NCI-H1092 treated with DMSO at 0.1 percent for 48 hours (cell line): ENCODE results near the gene LRRC45.
"Not testable (repeated sequence)": the region's sequence is repeated elsewhere in the genome, so short reads cannot be mapped to it uniquely, and the experiment has no call there.

Experiments
- DNase-seq: peaks from one replicate; lab custom pipeline; 2025; lab: John Stamatoyannopoulos, UW

LRRC45 gene

DNA sequence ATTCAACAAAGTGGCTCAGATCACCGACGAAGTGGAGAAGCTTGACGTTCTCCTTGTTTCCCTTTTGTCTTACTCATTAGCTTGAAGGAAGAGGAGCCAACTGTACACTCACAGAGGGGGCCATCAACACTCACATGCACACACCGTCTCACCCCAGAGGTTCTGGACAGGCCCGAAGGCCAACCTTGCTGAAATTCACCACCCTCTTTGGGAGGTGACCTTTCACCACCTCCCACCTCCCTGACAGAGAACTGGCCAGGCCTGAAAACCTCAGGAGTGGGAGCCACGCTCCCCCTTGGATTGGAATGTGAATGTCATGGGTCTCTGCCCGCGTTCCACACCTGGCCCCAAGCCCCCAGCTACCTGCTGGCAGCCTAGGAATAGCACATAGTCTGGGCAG lies 12.4 kb downstream of the LRRC45 start:
- DNase-seq, result no peak

DNA sequence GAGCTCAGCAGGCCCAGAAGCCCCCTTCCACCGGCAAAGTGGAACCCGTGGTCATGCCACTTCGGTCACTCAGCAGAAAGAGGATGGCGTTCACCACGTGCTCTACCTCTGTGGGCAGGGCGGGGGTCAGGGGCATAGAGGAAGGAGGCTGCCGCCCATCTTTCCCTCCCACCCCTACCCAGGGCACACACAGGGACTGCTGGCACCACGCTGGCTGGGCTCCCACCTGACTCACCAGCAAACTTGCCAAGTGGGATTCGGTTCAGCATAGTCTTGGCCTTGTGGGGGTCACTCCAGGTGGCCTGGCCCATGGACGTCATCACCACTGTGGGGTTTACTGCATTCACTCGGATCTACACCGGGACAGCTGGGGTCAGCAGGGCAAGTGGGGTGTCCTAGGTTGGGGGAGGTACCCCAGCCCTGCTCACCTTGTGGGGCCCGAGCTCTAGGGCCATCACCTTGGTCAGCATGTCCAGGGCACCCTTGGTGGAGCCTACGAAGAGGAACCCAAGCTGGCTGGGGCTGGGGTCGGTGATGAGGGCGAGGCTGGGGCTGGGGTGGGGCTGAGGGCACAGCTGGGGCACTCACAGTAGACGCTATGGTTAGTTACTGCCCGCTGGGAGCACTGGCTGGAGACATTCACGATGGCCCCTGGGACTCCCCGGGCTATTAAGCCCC lies 13.0 kb downstream of the LRRC45 start:
- DNase-seq, result no peak

DNA sequence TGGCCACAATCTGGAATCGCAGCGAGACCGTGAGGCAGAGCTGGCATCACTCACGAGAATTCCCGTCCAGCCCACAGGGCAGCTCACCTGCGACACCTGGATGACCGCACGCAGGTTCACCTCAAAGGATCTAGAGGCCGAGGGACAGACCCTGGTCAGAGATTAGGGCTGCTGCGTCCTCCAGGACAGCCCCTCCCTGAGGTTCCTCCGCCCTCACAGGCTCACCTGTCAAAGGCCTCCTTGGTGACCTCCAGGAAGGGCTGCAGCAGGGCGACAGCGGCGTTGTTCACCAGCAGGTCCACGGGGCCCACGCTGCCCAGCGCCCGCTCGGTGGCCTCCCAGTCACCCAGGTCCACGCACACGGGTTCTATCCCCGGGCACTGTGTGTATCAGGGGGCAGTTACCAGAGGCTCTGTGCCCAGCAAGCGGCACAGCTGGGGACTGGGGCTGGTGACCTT lies 13.6 kb downstream of the LRRC45 start:
- DNase-seq, result no peak

- peak; percentile 95 for DNase-seq
Observed at GRCh38 chr17:82037092-82037888, 14.2 kb downstream of the LRRC45 start, which contains the start of gene DCXR. Gene DCXR (minus strand): TSS chr17:82037697. CDS start chr17:82037682, 15 bp downstream.

- no peak for DNase-seq
Observed at GRCh38 chr17:82037889-82038195, 14.7 kb downstream of the LRRC45 start.

GRCh38 chr17:82038796-82039409 lies 15.8 kb downstream of the LRRC45 start:
- DNase-seq, result not testable (repeated sequence)

DNA sequence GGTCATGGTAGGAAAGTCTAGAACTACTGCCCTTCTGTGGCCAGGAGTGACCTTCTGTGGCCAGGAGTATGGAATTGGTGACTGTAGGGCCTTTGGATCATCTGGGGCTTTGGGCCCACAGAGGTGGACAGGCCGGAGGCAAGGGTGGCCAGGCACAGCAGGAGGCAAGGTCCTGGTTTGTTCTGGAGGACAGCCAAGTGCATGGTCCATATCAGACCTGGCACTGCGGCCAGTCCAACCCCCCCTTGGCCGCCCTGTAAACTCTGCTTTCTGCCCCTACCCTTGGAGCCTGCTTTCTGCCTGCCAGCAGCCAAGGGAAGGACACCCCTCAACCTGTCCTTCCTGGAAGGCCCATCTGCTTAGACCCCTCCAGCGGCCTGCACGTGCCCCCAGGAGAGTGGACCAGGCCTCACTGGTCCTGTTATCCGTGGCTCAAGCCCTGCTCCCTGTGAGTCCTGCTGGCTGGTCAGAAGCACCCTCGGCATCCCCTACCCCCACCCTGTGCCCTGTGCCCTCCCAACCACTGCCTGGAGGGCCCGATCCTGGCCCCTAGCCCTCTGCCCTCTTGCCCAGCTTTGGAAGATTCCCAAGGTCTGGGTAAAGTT lies 16.7 kb downstream of the LRRC45 start:
- DNase-seq, result no peak

- no peak for DNase-seq
Observed at GRCh38 chr17:82041144-82041814, 18.2 kb downstream of the LRRC45 start.

GRCh38 chr17:82042649-82043048 lies 19.5 kb downstream of the LRRC45 start:
- DNase-seq, result no peak

- no peak for DNase-seq
Observed at GRCh38 chr17:82043507-82043906, 20.4 kb downstream of the LRRC45 start.

DNA sequence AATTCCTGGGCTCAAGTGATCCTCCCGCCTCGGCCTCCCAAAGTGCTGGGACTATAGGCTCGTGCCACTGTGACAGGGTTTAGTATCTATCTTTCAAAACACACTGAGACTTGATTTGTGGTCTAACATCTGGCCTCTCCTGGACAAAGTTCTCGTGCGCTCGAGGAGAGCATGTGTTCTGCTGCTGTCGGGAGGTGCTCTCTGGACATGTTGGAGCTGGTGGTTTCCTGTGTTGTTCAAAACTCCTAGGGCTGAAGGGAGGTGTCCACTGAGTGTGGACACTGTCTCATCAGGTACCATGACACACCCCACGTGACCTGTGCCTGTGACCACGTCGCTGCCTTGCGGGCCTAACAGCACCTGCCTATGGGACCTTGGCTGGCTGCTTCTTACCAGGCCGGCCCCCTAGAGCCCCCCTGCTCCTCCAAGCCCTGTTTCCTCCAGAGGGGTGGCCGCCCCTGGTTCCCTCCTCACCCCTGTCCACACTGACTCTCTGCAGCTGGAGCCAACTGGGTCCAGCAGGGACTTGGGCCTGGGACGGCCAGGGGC lies 22.9 kb downstream of the LRRC45 start:
- no peak for DNase-seq

DNA sequence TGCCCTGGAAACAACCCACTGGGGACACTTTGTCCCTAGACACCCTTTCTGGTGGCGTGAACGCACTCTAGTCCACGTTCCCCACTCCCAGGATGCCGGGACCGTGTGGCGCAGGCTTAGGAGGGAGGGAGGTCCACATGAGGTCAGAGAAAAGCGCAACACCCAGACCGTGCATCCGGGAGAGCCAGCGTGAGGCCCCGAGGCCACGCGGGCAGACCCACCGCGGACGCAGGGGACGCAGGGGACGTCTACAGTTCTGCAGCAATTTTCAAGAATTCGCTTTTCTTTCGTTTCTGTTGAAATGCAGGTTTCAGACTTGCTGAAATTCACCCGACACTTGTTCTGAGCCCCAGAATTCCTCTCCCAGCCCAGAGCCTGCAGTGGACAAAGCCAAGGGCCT lies 23.8 kb downstream of the LRRC45 start:
- no peak for DNase-seq

- DNase-seq, result no peak
Observed at GRCh38 chr17:82047379-82047778, 24.3 kb downstream of the LRRC45 start.

DNA sequence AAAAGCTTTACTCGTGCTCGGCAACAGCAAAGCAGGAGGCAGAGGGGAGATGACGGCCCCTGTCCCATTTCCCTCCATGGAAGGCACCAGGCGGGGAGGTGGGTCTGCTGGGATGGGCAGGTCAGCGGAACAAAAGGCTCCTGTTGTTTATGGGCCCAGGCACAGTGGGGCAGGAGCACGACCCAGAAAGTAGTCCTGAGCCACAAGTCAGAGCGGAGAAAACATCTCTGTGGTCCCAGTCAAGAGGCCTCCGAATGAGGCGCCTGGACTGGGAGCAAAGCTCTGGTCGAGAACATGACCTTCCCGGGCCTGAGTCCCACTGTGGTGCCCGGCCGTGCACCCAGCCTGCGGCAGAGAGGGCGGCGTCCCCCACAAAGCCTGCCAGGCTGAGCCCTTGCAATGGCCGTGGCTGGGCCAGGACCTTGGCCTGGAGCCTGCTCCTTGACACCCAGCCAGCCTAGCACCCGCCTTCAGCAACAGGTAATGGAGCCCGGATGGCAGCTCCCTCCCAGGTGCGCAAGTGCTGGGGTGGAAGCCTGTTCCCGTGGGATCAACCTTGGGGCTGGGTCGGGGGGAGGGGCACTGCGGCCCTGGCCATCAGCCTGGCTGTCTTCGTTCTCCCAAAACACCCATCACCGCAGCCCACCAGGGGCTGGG lies 24.9 kb downstream of the LRRC45 start:
- no peak for DNase-seq

DNA sequence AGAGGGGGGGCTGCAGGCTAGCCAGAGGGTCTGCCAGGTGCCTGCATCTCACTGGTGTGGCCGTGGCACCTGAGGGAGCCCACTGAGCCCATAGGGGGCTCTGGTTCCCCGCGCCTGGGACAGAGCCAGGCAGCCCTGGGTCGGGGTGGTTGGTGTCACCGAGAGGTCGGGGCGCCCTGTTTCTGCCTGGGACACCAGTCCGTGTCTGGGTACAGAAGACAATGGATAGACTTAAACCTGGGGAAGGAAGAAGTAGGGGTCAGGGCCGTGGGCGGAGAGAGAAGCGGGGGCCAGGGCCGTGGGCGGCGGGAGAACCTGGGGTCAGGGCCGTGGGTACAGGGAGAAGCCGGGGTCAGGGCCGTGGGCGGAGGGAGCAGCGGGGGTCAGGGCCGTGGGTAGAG lies 25.5 kb downstream of the LRRC45 start:
- DNase-seq, result no peak

DNA sequence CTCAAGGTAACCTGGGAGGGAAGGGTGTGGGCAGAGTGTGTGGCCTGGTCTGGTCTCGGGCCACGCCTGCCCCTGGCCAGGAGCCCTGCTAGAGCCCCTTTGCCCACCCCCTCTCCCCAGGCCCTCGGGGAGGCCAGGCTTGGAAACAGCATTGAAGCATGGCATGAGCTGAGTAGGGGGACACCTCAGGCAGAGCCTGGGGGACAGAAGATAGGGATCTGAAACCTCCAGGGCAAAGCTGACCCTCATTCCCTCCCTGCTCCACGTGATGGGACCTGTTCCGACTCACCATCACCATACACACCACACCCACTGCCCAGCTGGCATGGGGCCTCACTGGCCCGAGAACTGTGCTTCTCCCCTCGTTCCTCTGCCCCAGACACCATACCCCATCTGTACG lies 26.0 kb downstream of the LRRC45 start:
- no peak for DNase-seq

DNA sequence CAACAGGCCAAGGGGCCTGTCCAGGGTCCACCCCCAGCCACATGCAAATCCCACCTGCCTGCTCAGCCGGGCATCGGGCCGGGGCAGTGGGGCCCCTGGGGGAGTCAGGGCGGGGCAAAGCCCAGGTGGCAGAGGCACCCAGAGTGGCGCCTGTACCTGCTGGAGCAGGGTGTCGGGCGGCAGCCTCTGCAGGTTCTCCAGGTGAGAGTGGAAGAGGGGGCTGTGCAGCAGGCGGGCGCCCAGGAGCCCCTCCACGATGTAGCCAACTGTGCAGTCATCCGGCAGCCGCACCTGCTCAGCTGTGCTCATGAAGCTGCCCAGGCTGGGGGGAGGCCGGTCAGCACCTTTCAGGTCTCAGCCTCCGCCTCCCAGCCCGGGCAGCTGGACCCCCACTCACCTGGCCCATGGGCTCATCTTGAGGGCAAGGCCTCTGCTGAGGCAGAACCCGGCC lies 26.4 kb downstream of the LRRC45 start:
- no peak for DNase-seq

DNA sequence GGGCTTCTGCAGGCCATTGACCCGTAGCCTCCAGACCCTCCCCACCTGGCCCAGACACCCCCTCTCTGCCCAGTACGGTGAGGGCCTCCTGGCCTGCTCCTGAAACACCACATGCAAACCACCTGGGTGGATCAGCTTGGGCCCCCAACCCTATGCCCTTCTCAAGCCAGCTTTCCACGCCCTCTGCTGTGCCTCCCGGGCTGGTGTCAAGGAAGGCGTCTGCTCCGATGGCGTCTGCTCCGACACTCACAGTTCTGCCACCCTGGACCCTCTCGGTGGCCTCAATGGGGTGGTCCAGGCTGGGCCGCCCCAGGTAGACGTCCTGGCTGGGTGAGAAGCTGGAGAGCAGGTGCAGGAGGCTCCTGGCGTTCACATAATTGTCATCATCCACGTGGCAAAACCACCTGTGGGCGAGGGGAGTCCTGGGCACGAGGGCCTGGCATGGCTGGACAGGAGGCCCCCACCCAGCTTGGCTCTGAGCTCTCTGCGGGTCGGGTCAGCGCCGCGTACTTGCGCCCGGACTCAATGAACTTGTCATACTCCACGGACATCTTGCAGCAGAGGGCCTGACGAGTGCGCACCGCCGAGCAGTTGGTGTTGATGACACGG lies 27.2 kb downstream of the LRRC45 start:
- no peak for DNase-seq

DNA sequence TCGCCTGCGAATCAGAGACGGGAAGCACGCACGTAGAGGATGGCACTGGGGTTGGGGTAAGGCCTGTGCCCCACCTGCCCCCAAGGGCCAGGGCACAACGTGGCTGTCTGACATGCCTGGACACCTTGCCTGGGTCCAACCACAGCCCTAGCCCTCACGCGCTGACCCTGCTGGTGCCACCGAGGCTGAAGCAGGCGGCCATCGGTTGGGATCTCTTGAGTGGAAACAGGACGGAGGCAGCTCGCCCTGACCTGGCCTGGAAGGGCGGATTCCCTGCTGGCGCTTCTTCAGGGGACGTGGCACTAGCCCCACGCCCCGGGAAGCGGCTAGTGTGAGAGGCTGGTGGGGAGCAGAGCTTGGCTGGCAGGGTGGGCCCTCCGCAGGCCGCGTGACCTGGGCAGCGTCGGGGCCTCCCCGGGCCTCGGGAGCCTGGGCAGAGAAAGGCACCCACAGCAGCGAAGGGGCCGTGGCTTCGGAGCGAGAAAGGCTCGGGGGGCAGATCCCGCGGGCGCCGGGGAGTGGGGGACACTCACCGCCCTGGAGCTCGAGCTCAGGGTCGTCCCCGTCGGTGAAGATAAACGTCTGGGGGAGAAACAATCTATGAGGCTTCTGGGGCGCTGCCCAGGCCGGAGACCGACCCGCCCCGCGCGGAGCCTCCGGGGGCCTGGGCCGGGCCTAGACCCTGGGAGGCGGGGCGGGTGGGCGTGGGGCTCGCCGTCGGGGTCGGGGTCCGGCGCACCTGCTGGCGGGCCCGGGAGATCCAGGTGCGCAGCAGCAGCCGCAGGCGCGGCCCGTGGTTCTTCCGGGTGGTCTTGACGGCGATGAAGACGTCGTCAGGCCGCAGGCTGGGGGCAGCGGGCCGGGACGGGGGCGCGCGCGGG lies 27.9 kb downstream of the LRRC45 start:
- DNase-seq, result no peak
